SJSA1 (cell line): ENCODE results near the gene EBF3. TPM values are rescaled to one million over a fixed set of nuclear protein-coding genes. Genes with fewer than 3 reads are reported as not detected.

Experiments
- DNase-seq, 2 experiments: peaks; one replicate each; pipeline ENCODE4 v3.0.0-alpha.2; 2015 to 2020; ENCODE audit warnings: low spot score in 2 of 2, low read depth in 1 of 2
- H3K27ac ChIP-seq: fragments of 250-450 bp; sonication (Bioruptor Pico); 2 replicates; pipeline ENCODE4 v1.5.1; 2020; ENCODE audit warnings: mild to moderate bottlenecking, moderate library complexity
- H3K27me3 ChIP-seq: fragments of 250-450 bp; sonication (Bioruptor Pico); replicated peaks from 2 replicates; pipeline ENCODE4 v1.5.1; 2020; ENCODE audit warnings: mild to moderate bottlenecking, moderate library complexity
- H3K36me3 ChIP-seq: fragments of 250-450 bp; sonication (Bioruptor Pico); 2 replicates; pipeline ENCODE4 v1.5.1; 2020; ENCODE audit warnings: mild to moderate bottlenecking
- H3K4me1 ChIP-seq: fragments of 250-450 bp; sonication (Bioruptor Pico); replicated peaks from 2 replicates; pipeline ENCODE4 v1.6.1; 2021; ENCODE audit warnings: mild to moderate bottlenecking
- H3K4me3 ChIP-seq: fragments of 250-450 bp; sonication (Bioruptor Pico); 2 replicates; pipeline ENCODE4 v1.5.1; 2020; ENCODE audit warnings: mild to moderate bottlenecking
- H3K9me3 ChIP-seq: fragments of 250-450 bp; sonication (Bioruptor Pico); replicated peaks from 2 replicates; pipeline ENCODE4 v1.5.1; 2020; ENCODE audit warnings: mild to moderate bottlenecking
- total RNA-seq: library from RNA; depleted of rRNA; stranded (reverse); fragments of >200 nt; shearing (Covaris generic); gene quantifications from 2 replicates; pipeline ENCODE4 v1.2.3, GENCODE V29; 2014

The EBF3 gene
- total RNA-seq, 1 experiment from 2014 or later = not detected

DNA sequence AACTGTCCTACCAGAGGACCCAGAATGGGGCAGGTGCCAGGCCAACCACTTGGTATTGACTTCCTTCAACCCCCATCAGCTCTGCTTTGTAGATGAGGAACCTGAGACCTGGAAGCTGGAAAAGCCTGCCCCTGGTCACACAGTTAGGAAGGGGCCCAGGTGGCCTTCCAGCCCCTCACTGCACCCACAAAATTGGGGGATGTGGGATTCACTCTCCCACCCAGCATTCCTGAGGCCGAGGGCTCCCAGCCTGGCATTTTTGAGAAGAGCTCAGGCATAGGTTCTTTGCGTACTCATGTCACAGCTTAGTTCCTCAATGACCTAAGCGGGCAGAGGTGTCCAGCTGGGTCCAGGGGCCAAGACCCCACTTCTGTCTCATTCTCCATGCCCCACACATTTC is 46.1 kb downstream of the EBF3 start:
- Histone ChIP-seq H3K4me1 (no peaks in the 10 kb centered on the region), H3K9me3 (0 out of 2 replicates have a peak, but pooled peaks cover 4% of the 10 kb centered on the region), H3K27ac (no peak overlapping the region), H3K27me3 (no peaks in the 10 kb centered on the region), H3K4me3 (no peak overlapping the region), H3K36me3 (no peaks in the 10 kb centered on the region)
- DNase-seq = no peak

DNA sequence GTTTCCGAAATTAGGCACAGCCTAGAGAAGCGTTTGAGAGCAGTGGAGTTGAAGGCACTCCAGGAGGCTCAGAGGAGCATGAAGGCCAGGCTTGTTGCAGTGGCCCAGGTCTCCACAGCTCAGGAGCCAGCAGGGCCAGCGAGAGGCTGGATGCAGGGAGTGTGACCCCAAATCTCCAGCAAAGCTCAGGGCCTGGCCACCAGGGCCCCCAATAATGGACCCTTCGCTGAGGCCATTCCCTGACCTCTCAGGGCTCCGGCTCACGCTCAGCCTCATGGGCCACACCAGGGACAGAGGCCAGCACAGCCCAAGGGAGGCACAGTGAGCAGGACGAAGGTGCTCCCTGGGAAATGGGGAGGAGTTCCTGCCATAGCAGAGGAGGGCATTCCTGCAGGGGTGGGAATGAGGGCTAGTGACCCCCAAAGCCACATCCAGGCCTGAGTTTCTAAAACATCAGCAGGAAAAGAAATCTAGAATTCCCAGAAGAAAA is 47.5 kb downstream of the EBF3 start:
- Histone ChIP-seq H3K27ac (no peak overlapping the region), H3K27me3 (no peaks in the 10 kb centered on the region), H3K4me1 (no peaks in the 10 kb centered on the region), H3K36me3 (no peaks in the 10 kb centered on the region), H3K4me3 (no peak overlapping the region), H3K9me3 (0 out of 2 replicates have a peak, but pooled peaks cover 4% of the 10 kb centered on the region)
- DNase-seq = no peak

DNA sequence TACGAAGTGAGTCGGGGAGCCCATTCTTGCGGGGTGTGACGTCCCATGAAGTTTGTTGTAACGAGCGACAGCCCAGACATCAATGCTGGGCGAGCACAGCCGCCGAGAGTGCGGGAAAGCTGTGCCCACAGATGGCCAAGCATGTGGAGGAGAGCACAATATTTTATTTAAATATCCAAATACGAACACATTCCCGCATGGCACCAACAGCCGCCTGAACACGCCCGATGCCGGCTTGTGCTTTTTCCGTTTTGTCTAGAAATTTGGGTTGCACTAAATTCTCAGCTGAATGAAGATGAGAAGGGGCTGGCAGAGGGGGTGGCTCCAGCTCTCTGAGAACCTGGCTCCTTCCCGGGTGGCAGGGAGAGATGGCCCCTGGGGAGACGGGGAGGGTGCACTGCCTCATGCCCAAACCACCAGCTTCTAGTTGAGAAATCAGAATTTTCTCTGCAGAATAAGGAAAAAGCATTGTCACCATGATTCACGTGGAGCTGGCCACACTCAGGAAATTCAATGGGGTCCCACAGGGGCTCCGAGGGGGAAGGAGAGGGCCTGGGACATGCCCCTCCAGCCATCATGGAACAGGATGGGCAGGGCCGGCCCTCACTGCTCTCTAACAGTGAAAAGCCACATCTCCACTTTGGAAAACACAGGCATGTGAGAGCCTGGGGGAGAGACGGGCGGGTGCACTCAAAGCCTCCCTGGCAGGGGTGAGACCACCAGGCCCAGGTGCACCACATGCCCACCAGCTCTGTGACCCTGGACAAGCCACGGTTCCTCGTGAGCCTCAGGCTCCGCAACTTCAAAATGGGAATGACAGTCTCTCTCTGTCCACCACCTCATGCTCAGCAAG is 48.3 kb downstream of the EBF3 start:
- Histone ChIP-seq H3K27me3 (no peaks in the 10 kb centered on the region), H3K9me3 (0 out of 2 replicates have a peak, but pooled peaks cover 8% of the 10 kb centered on the region), H3K4me1 (no peaks in the 10 kb centered on the region), H3K27ac (no peak overlapping the region), H3K4me3 (no peak overlapping the region), H3K36me3 (no peaks in the 10 kb centered on the region)
- no peak for DNase-seq

DNA sequence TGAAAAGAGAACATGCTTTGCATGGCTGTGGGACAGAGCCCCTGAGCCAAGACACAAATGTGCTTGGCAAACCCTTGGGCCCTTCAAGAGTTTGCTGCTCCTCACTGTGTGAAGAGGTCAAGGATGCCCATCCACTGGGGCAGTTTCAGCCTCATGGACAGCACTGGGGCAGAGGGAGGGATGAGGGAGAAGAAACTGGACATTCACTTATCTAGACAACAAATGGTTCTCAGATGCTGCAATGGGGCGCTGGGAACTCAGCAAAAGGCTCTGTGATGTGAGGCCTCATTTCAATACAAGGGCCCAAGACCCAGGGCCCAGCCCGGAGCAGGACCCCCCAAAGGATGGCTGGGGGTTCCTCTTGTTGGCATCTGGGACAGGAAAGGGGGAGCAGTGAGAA is 49.1 kb downstream of the EBF3 start:
- H3K27me3 ChIP-seq = no peaks in the 10 kb centered on the region
- H3K4me1 ChIP-seq = no peaks in the 10 kb centered on the region
- no peaks in the 10 kb centered on the region for H3K36me3 ChIP-seq
- H3K27ac ChIP-seq = no peak overlapping the region
- no peak for DNase-seq
- H3K4me3 ChIP-seq = no peak overlapping the region
- H3K9me3 ChIP-seq = 0 out of 2 replicates have a peak, but pooled peaks cover 8% of the 10 kb centered on the region

DNA sequence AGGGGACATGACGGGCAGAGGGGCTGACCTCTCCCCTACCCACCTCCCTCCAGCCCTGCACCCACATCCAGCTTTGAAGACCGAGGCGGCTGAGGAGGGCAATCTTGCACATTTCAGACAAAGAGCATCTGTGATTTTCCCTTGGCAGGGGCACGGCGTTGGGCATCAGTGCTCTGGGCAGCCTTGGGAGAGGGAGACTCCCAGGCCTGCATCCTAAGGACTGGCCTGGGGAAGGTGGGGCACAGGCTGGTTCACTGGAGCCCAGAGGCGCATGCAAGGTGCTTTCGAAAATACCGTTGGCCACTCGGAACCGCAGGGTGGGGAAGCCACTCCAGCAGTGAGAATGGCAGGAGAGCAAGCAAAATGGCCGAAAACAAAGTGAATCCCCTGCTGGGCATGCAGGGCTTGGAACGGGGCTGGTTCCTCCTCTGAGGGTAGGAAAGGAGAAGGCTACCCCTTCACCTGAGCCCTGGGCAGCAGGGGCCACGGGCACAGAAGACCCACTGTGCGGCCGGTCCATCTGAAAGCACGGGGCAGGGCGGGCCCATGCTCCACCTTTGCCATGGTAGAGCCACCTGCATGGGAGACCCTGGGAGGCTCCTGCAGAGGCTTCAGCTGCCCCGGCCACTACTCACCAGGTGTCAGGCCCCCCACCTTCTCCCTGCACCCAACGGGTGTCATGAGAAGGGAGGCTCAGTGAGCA is 49.8 kb downstream of the EBF3 start:
- no peak for DNase-seq
- H3K27me3 ChIP-seq = no peaks in the 10 kb centered on the region
- H3K27ac ChIP-seq = no peak overlapping the region
- H3K36me3 ChIP-seq = no peaks in the 10 kb centered on the region
- H3K9me3 ChIP-seq = 0 out of 2 replicates have a peak, but pooled peaks cover 7% of the 10 kb centered on the region
- H3K4me1 ChIP-seq = no peaks in the 10 kb centered on the region
- H3K4me3 ChIP-seq = no peak overlapping the region

DNA sequence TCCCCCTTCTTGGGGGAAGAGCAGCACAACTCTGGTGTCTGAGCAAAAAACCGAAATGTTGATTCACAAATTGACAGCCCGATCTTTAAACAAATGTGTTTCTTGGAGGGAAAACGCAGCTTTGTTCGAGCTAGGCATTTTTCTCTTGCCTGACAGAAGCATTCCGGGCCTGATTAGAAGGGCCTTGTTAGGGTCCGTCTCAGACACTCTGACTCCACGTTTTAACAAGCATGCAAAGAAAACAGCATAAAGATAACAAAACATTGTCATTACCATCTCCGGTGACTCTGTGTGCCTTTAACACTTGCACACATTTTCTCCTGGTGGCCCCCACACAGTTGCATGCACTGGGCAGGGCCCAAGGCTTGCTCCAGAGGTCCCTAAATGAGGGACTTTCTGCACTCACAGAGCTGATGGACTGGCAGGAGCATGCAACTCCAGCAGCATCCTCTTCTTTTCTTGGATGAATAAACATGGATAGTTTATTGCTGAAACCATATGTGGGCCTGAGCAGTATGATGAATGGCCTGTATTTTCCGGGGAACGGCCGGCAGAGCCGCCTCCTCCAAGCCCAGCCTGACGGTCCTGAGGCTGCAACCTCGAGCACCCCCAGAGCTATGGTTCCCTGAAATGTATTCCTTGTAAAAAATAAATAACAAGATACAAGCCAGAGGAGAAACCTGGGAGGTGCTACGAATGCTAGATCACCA is 50.9 kb downstream of the EBF3 start:
- Histone ChIP-seq H3K27me3 (no peaks in the 10 kb centered on the region), H3K9me3 (0 out of 2 replicates have a peak, but pooled peaks cover 5% of the 10 kb centered on the region)
- no peak for DNase-seq

DNA sequence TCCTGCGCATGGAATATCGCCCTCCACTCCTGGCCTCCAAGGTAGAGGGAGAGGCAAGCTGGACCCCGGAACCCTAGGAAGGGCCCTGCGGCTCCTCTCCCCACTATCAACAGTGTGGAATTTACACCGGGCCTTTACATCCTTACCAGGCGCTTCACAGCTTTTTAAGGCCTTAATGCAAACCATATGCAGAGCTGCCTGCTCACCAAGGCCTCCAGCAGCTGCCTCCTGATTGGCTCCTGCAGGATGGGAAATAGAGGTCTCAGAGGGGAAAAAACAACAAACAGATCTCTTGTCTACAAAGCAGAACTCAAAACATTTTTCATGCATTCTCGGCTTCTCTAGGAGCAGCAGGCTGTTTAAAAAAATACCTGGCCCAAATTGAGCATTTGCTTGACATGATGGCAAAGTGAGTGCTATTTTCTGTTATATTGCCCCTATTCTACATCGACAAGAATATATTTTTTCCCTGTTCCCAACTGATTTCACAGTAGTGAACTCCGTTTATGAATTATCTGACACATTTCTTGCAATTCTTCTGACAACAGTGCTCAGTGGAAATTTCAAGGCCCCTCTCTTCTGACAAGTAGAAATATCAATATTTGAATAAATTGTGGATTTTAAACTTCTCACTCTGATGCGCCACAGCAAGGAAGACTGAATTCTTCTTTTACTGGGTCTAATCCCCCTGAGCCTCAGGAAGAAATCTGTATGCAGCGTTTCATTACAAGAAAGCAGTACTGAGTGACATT is 51.7 kb downstream of the EBF3 start:
- Histone ChIP-seq H3K36me3 (no peaks in the 10 kb centered on the region), H3K27ac (no peak overlapping the region), H3K27me3 (no peaks in the 10 kb centered on the region), H3K9me3 (0 out of 2 replicates have a peak, but pooled peaks cover 5% of the 10 kb centered on the region), H3K4me1 (no peaks in the 10 kb centered on the region), H3K4me3 (no peak overlapping the region)
- DNase-seq = no peak

More for the DNA sequence above, 50.9 kb downstream of the EBF3 start:
- Histone ChIP-seq H3K4me1 (no peaks in the 10 kb centered on the region), H3K27ac (no peak overlapping the region), H3K36me3 (no peaks in the 10 kb centered on the region), H3K4me3 (no peak overlapping the region)

DNA sequence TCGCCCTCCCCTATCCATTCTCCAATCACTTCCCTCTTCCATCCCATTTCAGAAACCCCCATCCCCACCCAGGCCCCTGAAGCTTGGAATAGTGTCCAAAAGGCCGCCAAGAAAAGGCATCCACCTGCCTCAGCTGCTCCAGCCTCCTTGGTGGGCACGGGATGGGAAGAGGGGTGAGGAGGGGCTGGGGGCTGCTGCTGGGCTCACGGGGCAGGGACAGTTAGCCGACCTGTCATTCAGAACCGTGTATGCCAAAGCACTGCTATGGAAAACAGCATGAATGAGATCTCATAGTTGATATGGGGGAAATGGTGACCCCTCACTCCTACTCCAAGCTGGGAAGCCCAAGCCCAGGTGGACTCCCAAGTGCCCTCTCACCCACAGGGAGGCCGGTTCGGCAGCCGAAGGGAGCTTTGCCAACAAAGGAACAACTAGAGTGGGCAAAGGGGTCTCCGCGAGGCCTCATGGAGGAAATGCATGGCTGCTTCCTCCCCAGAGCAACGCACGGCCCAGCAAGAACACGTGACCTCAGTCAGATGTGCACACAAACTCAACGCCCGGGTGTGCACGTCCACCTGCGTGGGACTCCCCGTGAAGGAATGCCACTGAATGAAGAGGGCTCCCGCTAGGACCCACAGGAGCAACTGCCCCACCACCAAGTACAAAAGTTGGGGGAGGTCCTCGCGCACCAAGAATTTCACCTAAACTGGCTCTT is 52.5 kb downstream of the EBF3 start:
- H3K9me3 ChIP-seq = 0 out of 2 replicates have a peak, but pooled peaks cover 5% of the 10 kb centered on the region
- no peaks in the 10 kb centered on the region for H3K4me1 ChIP-seq
- H3K27ac ChIP-seq = no peak overlapping the region
- no peaks in the 10 kb centered on the region for H3K27me3 ChIP-seq
- H3K4me3 ChIP-seq = no peak overlapping the region
- no peak for DNase-seq
- H3K36me3 ChIP-seq = no peaks in the 10 kb centered on the region

DNA sequence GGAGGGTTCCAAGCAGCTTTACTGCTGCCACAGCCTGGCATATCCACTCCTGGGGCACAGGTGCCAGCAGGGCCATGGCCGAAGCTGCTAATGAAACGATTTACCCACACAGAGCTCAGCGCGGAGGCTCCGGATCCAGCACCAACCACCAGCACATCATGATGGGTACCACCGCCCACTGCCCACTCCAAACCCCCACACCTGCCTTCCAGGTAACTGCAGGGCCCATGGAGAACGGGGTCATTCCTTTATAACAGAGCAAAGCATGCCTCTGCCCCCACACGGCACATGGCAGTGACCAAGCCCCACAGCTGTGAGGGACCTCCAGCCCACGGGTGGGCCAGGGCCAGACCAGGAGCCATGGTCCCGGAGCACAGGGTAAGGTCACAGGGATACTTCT is 53.2 kb downstream of the EBF3 start:
- no peaks in the 10 kb centered on the region for H3K36me3 ChIP-seq
- H3K4me3 ChIP-seq = no peak overlapping the region
- no peaks in the 10 kb centered on the region for H3K27me3 ChIP-seq
- no peak for DNase-seq
- H3K9me3 ChIP-seq = 0 out of 2 replicates have a peak, but pooled peaks cover 5% of the 10 kb centered on the region
- H3K4me1 ChIP-seq = no peaks in the 10 kb centered on the region
- H3K27ac ChIP-seq = no peak overlapping the region

DNA sequence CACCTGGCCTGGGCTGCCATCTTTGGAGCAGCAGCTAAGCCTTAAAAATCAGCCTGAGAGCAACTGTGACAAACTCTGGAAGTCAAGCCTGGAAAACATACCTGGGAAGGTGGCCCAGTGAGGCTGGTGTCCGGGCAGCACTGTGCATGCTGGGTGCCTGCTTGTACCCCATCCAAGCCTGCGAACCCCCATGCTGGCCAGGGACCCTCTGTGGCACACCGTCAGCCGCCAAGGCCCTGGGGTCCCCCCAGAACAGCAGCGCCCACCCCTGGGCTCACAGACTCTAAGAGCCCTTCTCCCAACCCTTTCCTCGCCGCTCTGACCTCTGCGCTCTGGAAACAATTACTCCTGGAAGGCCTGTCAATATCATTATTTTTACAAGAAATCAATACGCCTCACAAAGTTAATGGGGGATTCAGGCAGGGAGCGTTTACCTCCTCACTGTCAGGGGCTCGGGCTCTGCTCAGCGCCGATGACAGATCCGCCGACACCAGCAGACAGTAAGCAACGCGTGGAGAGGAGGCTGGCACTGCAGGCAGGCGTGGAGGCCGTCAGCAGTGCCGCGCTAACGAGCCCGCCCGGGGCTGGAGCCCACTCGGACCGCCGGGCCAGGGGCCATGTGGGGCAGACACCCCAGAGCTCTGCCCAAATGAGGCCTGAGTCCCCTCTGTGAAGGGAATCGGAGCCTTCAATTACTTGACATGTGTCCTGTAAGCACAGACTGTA is 54.4 kb downstream of the EBF3 start:
- Histone ChIP-seq H3K27me3 (no peaks in the 10 kb centered on the region), H3K9me3 (0 out of 2 replicates have a peak, but pooled peaks cover 9% of the 10 kb centered on the region), H3K27ac (no peak overlapping the region), H3K4me1 (no peaks in the 10 kb centered on the region), H3K4me3 (no peak overlapping the region), H3K36me3 (no peaks in the 10 kb centered on the region)
- DNase-seq = no peak

DNA sequence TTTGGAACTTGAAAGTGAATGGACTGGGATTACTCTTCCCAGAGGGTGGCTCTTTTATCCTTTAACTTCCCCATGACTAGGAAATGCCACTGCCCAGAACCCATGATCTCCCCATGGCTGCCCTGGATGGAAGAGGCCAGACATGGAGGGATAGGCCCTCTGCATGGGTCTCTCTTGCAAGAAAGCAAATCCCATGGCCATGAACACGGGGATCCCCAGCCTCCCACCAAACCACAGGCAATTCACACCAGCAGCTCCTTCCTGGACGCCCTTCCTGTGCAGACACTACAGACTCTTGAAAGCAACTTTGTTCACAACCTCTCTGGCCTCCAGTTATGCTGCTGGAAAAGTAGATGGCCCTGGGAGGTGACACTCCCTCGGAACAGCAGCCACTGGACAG is 55.0 kb downstream of the EBF3 start:
- Histone ChIP-seq H3K4me3 (no peak overlapping the region), H3K36me3 (no peaks in the 10 kb centered on the region), H3K4me1 (no peaks in the 10 kb centered on the region), H3K27me3 (no peaks in the 10 kb centered on the region), H3K27ac (no peak overlapping the region), H3K9me3 (0 out of 2 replicates have a peak, but pooled peaks cover 9% of the 10 kb centered on the region)
- DNase-seq = no peak

DNA sequence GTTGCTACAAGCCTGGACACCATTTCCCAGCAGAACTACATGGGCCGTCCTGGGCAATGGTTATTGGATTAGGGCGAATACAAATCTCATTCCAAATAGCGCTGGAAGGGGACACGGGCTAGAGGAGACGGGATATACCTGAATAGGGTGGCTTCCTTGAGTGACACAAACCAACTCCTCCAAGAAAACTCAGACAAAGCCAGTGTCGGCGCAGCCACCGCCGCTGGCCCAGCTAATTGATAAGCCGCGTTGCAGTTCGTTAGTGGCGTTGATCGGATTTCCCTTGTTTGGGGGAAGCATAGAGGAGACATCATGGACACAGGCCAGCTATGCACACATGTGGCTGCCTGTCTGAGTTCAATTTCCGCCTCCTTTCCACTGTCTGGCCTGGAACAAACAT is 55.7 kb downstream of the EBF3 start:
- H3K27ac ChIP-seq = no peak overlapping the region
- no peaks in the 10 kb centered on the region for H3K36me3 ChIP-seq
- H3K4me1 ChIP-seq = no peaks in the 10 kb centered on the region
- no peaks in the 10 kb centered on the region for H3K27me3 ChIP-seq
- 0 out of 2 replicates have a peak, but pooled peaks cover 9% of the 10 kb centered on the region for H3K9me3 ChIP-seq
- no peak for DNase-seq
- no peak overlapping the region for H3K4me3 ChIP-seq
